Measurements from ENCODE around the gene TMX2.

Gene TMX2

GRCh38 chr11:57764566-57764965, 52.2 kb downstream of the TMX2 start:
- no peak for DNase-seq (ENCODE audit: low read depth, low spot score)
- H3K9me3 ChIP-seq (ENCODE audit: low read depth, low read length) = no peaks in the 10 kb centered on the region
- peaks cover 14% of the 10 kb centered on the region for H3K36me3 ChIP-seq (ENCODE audit: insufficient read depth, low read length)
- peak overlapping the region; percentile 95 for H3K4me3 ChIP-seq
- H3K9ac ChIP-seq (ENCODE audit: insufficient read length) = peak overlapping the region; percentile 99
- TF ChIP-seq EZH2 (IDR thresholded peaks at IDR 0.05) = no peak
- TF ChIP-seq FOXP2 (optimal IDR thresholded peaks at IDR 0.05; ENCODE audit: control extremely low read depth, extremely low read length, insufficient read depth) = no peak
- TF ChIP-seq POLR2AphosphoS5 (IDR thresholded peaks at IDR 0.05; ENCODE audit: borderline replicate concordance, low read depth, low read length) = no peak
- H3K27ac ChIP-seq = no peak overlapping the region

GRCh38 chr11:57764972-57765371, 52.6 kb downstream of the TMX2 start:
- H3K27ac ChIP-seq = no peak overlapping the region
- peaks cover 14% of the 10 kb centered on the region for H3K36me3 ChIP-seq (ENCODE audit: insufficient read depth, low read length)
- peak overlapping the region; percentile 95 for H3K4me3 ChIP-seq
- no peak overlapping the region for H3K9ac ChIP-seq (ENCODE audit: insufficient read length)
- no peaks in the 10 kb centered on the region for H3K9me3 ChIP-seq (ENCODE audit: low read depth, low read length)
- TF ChIP-seq POLR2AphosphoS5 (IDR thresholded peaks at IDR 0.05; ENCODE audit: borderline replicate concordance, low read depth, low read length) (no peak), FOXP2 (optimal IDR thresholded peaks at IDR 0.05; ENCODE audit: control extremely low read depth, extremely low read length, insufficient read depth) (no peak), EZH2 (IDR thresholded peaks at IDR 0.05) (no peak)
- no peak for DNase-seq (ENCODE audit: low read depth, low spot score)

GRCh38 chr11:57770793-57771192, 58.4 kb downstream of the TMX2 start:
- Histone ChIP-seq H3K9me3 (ENCODE audit: low read depth, low read length) (no peaks in the 10 kb centered on the region), H3K9ac (ENCODE audit: insufficient read length) (no peak overlapping the region), H3K36me3 (ENCODE audit: insufficient read depth, low read length) (peaks cover 14% of the 10 kb centered on the region), H3K4me3 (no peak overlapping the region), H3K27ac (no peak overlapping the region)
- no peak for TF ChIP-seq FOXP2 (optimal IDR thresholded peaks at IDR 0.05; ENCODE audit: control extremely low read depth, extremely low read length, insufficient read depth)
- TF ChIP-seq EZH2 (IDR thresholded peaks at IDR 0.05) = no peak
- TF ChIP-seq POLR2AphosphoS5 (IDR thresholded peaks at IDR 0.05; ENCODE audit: borderline replicate concordance, low read depth, low read length) = no peak
- no peak for DNase-seq (ENCODE audit: low read depth, low spot score)

GRCh38 chr11:57771365-57771764, 59.0 kb downstream of the TMX2 start:
- DNase-seq (ENCODE audit: low read depth, low spot score) = no peak
- Histone ChIP-seq H3K4me3 (no peak overlapping the region), H3K9ac (ENCODE audit: insufficient read length) (no peak overlapping the region), H3K27ac (no peak overlapping the region), H3K36me3 (ENCODE audit: insufficient read depth, low read length) (peaks cover 13% of the 10 kb centered on the region), H3K9me3 (ENCODE audit: low read depth, low read length) (no peaks in the 10 kb centered on the region)
- no peak for TF ChIP-seq FOXP2 (optimal IDR thresholded peaks at IDR 0.05; ENCODE audit: control extremely low read depth, extremely low read length, insufficient read depth)
- no peak for TF ChIP-seq EZH2 (IDR thresholded peaks at IDR 0.05)
- no peak for TF ChIP-seq POLR2AphosphoS5 (IDR thresholded peaks at IDR 0.05; ENCODE audit: borderline replicate concordance, low read depth, low read length)

- TF ChIP-seq FOXP2 (optimal IDR thresholded peaks at IDR 0.05; ENCODE audit: control extremely low read depth, extremely low read length, insufficient read depth) (no peak), POLR2AphosphoS5 (IDR thresholded peaks at IDR 0.05; ENCODE audit: borderline replicate concordance, low read depth, low read length) (no peak), EZH2 (IDR thresholded peaks at IDR 0.05) (no peak)
- H3K9ac ChIP-seq (ENCODE audit: insufficient read length) = no peak overlapping the region
- DNase-seq (ENCODE audit: low read depth, low spot score) = no peak
- H3K36me3 ChIP-seq (ENCODE audit: insufficient read depth, low read length) = peaks cover under 1% of the 10 kb centered on the region
- H3K9me3 ChIP-seq (ENCODE audit: low read depth, low read length) = no peaks in the 10 kb centered on the region
- no peak overlapping the region for H3K4me3 ChIP-seq
- H3K27ac ChIP-seq = peak overlapping the region; percentile 25; the same call in 1 of the 2 replicates
Observed at GRCh38 chr11:57772562-57772961, 60.2 kb downstream of the TMX2 start.

- no peaks in the 10 kb centered on the region; the same call in none of the 2 replicates for H3K36me3 ChIP-seq (ENCODE audit: insufficient read depth, low read length)
- no peak for DNase-seq (ENCODE audit: low read depth, low spot score)
- no peak overlapping the region for H3K9ac ChIP-seq (ENCODE audit: insufficient read length)
- no peak for TF ChIP-seq POLR2AphosphoS5 (IDR thresholded peaks at IDR 0.05; ENCODE audit: borderline replicate concordance, low read depth, low read length)
- no peak for TF ChIP-seq EZH2 (IDR thresholded peaks at IDR 0.05)
- no peak for TF ChIP-seq FOXP2 (optimal IDR thresholded peaks at IDR 0.05; ENCODE audit: control extremely low read depth, extremely low read length, insufficient read depth)
- H3K9me3 ChIP-seq (ENCODE audit: low read depth, low read length) = no peaks in the 10 kb centered on the region
- H3K4me3 ChIP-seq = no peak overlapping the region
- H3K27ac ChIP-seq = no peak overlapping the region
Observed at GRCh38 chr11:57773026-57773598, 60.7 kb downstream of the TMX2 start.

GRCh38 chr11:57775491-57775890, 63.1 kb downstream of the TMX2 start:
- TF ChIP-seq EZH2 (IDR thresholded peaks at IDR 0.05) (no peak), POLR2AphosphoS5 (IDR thresholded peaks at IDR 0.05; ENCODE audit: borderline replicate concordance, low read depth, low read length) (no peak), FOXP2 (optimal IDR thresholded peaks at IDR 0.05; ENCODE audit: control extremely low read depth, extremely low read length, insufficient read depth) (no peak)
- DNase-seq (ENCODE audit: low read depth, low spot score) = no peak
- H3K9ac ChIP-seq (ENCODE audit: insufficient read length) = no peak overlapping the region
- H3K9me3 ChIP-seq (ENCODE audit: low read depth, low read length) = no peaks in the 10 kb centered on the region
- H3K4me3 ChIP-seq = no peak overlapping the region
- 0 out of 2 replicates have a peak, but pooled peaks cover 3% of the 10 kb centered on the region for H3K36me3 ChIP-seq (ENCODE audit: insufficient read depth, low read length)
- H3K27ac ChIP-seq = peak overlapping the region; percentile 97

GRCh38 chr11:57776031-57776521, 63.7 kb downstream of the TMX2 start:
- H3K36me3 ChIP-seq (ENCODE audit: insufficient read depth, low read length) = 0 out of 2 replicates have a peak, but pooled peaks cover 6% of the 10 kb centered on the region
- no peak overlapping the region for H3K4me3 ChIP-seq
- no peak for DNase-seq (ENCODE audit: low read depth, low spot score)
- no peak overlapping the region for H3K9ac ChIP-seq (ENCODE audit: insufficient read length)
- no peaks in the 10 kb centered on the region for H3K9me3 ChIP-seq (ENCODE audit: low read depth, low read length)
- no peak for TF ChIP-seq POLR2AphosphoS5 (IDR thresholded peaks at IDR 0.05; ENCODE audit: borderline replicate concordance, low read depth, low read length)
- TF ChIP-seq FOXP2 (optimal IDR thresholded peaks at IDR 0.05; ENCODE audit: control extremely low read depth, extremely low read length, insufficient read depth) = no peak
- no peak for TF ChIP-seq EZH2 (IDR thresholded peaks at IDR 0.05)
- H3K27ac ChIP-seq = peak overlapping the region; percentile 97
